Psoas muscle (tissue), 8 donors: Measurements from ENCODE around the gene GARIN1A. TPM values are rescaled to one million over a fixed set of nuclear protein-coding genes. Genes with fewer than 3 reads are reported as not detected.

ENCODE experiments used
- ATAC-seq, 4 donors: fragments of 200-7000 bp; cut with Tn5 transposase; one replicate each; pipeline ENCODE4 v1.9.1; 2020; ENCODE audit warnings: moderate library complexity in 3 of 4, mild to moderate bottlenecking in 2 of 4
- DNase-seq, 2 donors: peaks; one replicate each; pipeline ENCODE4 v3.0.0-alpha.2; 2020
- H3K27ac ChIP-seq: fragments of 200-600 bp; one replicate; pipeline ENCODE4 v1.8.0; 2022
- H3K27me3 ChIP-seq, 3 donors: fragments of 200-600 bp in 1 of 3; one replicate each; pipeline versions ENCODE4 v1.6.1 to v1.8.0; 2013 to 2022; ENCODE audit warnings: low read length in 2 of 3, mild to moderate bottlenecking in 2 of 3, moderate library complexity in 1 of 3; ENCODE audit not compliant: insufficient read depth in 3 of 3
- H3K36me3 ChIP-seq, 2 donors: fragments of 200-600 bp in 1 of 2; one replicate each; pipeline versions ENCODE4 v1.6.1 to v1.8.0; 2013 to 2022; ENCODE audit warnings: low read depth in 1 of 2, mild to moderate bottlenecking in 1 of 2, moderate library complexity in 1 of 2; ENCODE audit not compliant: insufficient read depth in 1 of 2
- H3K4me1 ChIP-seq: fragments of 200-600 bp; one replicate; pipeline ENCODE4 v1.8.0; 2022
- H3K4me3 ChIP-seq: fragments of 200-600 bp; one replicate; pipeline ENCODE4 v1.8.0; 2022; ENCODE audit warnings: mild to moderate bottlenecking
- H3K9me3 ChIP-seq: fragments of 200-600 bp; one replicate; pipeline ENCODE4 v1.8.0; 2022
- whole genome bisulfite sequencing, 3 donors: extraction: QIAGEN DNeasy Blood & Tissue Kit; methylation state at CpG; one replicate each; pipeline versions ENCODE4 v1.1.6 to v1.1.7; 2013; 5-methylcytosine and 5-hydroxymethylcytosine counted together
- intact Hi-C, 2 donors: fragments of 100-400 bp; cut with DNase I; formaldehyde crosslinking; loops; one replicate each; pipeline versions ENCODE4 v1.11.0 to v1.14.2; 2022
- polyA plus RNA-seq, 3 donors: library from polyadenylated mRNA; stranded (reverse); fragments of 200-250 nt; gene quantifications; one replicate each; pipeline ENCODE4 v1.2.3, GENCODE V29; 2013
- total RNA-seq, 4 donors: library from RNA; stranded (reverse); fragmentation: NEBNext Ultra II Directional in 2 of 4; extraction: Animal tissue kit (Norgen Biotek cat#: 25700) in 2 of 4; gene quantifications; one replicate each; pipeline versions ENCODE4 v1.2.1 to v1.2.4, GENCODE V29; 2021 to 2023
- TF ChIP-seq, protein P1 (sequence below): fragments of 200-600 bp; IDR thresholded peaks from one replicate; pipeline ENCODE4 v1.8.0; 2022; ENCODE audit warnings: antibody characterized with exemption
- donor health status: healthy with polysubstance abuse.
- donor health status: DM: no; HTN: no; CAD: no; lungs with moderate emphysema.
- donor health status: Bipolar disorder and iron deficiency.
- donor health status: healthy.
- donor health status: DM: yes; HTN: yes; CAD: no.
- donor health status: DM: no; HTN: no; CAD: no.
- donor health status: DM: no; HTN: no; CAD: no.
- donor health status: DM: yes; HTN: yes; CAD: no.

GARIN1A gene
- total and polyA plus RNA-seq, 7 donors: 0.27 to 3.3 (median 0.82) TPM

DNA sequence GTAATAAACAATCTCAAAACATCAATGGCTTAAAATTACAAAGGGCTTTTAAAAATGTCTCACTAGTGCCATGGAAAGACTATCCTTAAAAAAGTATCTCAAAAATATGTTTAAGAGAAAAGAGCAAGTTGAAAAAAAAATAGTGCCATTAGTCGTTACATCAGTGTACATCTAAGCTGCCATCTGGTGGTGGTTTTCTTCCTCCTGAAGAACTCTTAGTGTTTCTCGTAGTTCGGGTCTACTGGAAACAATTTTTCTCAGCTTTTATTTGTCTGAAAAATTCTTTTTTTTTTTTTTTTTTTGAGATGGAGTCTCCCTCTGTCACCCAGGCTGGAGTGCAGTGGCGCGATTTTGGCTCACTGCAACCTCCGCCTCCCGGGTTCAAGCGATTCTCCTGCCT lies 5.9 kb upstream of the GARIN1A start:
- WGBS, 3 donors: 75 to 84% (median 80%) methylated on average over 3 of the region's 8 CpGs
- H3K36me3 ChIP-seq: peaks cover 0 to 6% of the 10 kb centered on the region in 2 donors
- H3K27me3 ChIP-seq: no peaks in the 10 kb centered on the region
- DNase-seq (no peak), ATAC-seq (no peak)
- no peak overlapping the region for H3K27ac ChIP-seq
- intact Hi-C loops: no loop called here
- no peaks in the 10 kb centered on the region for H3K4me1 ChIP-seq
- TF ChIP-seq, protein P1, sequence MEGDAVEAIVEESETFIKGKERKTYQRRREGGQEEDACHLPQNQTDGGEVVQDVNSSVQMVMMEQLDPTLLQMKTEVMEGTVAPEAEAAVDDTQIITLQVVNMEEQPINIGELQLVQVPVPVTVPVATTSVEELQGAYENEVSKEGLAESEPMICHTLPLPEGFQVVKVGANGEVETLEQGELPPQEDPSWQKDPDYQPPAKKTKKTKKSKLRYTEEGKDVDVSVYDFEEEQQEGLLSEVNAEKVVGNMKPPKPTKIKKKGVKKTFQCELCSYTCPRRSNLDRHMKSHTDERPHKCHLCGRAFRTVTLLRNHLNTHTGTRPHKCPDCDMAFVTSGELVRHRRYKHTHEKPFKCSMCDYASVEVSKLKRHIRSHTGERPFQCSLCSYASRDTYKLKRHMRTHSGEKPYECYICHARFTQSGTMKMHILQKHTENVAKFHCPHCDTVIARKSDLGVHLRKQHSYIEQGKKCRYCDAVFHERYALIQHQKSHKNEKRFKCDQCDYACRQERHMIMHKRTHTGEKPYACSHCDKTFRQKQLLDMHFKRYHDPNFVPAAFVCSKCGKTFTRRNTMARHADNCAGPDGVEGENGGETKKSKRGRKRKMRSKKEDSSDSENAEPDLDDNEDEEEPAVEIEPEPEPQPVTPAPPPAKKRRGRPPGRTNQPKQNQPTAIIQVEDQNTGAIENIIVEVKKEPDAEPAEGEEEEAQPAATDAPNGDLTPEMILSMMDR: peak; percentile 14
- peaks cover 3% of the 10 kb centered on the region for H3K9me3 ChIP-seq
- H3K4me3 ChIP-seq: no peak overlapping the region

DNA sequence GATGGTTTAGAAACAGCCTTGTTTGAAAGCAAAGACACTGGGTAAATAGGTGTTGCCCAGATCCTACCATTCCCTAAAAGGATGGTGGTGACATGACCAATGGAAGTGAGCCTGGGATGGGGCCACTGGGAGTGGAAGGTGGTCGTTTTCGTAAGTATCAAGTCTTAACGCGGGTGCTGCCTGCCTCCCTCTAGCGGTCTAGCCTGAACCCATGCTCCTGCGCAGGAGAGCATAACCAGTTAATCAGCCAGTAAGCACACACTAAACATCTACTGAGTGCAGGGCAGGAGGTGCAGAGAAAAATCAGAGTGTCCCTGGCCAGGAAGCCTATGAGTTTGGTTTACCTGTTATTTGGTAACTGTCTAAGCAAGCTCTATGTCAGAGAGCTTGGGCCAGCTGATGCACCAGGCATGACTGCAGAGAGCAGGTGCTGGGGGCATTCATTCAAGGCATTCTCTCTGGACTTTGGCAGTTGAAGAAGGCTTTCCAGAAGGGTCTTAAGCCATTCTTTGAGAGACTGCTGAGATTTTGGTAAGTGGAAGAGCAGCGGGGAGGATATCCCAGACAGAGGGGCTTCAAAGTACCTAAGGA lies 930 bp downstream of the GARIN1A start:
- DNase-seq (no peak), ATAC-seq (peak; percentile 56 to 72 (median 67))
- no peak overlapping the region for H3K27ac ChIP-seq
- H3K36me3 ChIP-seq: peaks cover 0 to 6% of the 10 kb centered on the region in 2 donors
- H3K9me3 ChIP-seq: no peaks in the 10 kb centered on the region
- no peak overlapping the region for H3K4me3 ChIP-seq
- peaks cover 14% of the 10 kb centered on the region for H3K4me1 ChIP-seq
- TF ChIP-seq, protein P1: peak; percentile 28
- intact Hi-C loops: loop anchor here in 1 of 2 donors (5.0 kb wide), 1 partner anchor 209 kb away; no protein-coding TSS in a partner anchor
- H3K27me3 ChIP-seq: no peaks in the 10 kb centered on the region
- WGBS, 3 donors: 10 to 16% (median 13%) methylated on average over 7 of the region's 7 CpGs

DNA sequence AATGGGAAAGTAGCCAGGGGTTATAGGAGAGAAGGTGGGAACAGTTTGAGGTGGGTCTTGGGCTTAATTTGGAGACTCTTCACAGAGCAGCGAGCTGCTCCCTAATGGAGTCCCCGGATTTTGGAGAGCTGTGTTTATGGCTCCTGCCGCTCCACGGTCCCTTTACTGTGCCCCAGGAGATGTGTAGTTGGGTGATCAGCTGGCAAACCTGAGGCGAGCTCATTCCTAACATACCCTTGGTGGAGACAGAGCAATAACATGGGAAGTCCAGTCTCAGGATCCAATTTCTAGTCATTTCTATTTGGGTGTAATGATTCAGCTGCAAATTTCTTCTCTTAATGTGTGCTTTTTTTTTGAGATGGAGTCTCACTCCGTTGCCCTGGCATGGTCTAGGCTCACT lies 1.5 kb downstream of the GARIN1A start:
- Histone ChIP-seq H3K4me3 (no peak overlapping the region), H3K4me1 (peaks cover 14% of the 10 kb centered on the region), H3K9me3 (no peaks in the 10 kb centered on the region), H3K36me3 (peaks cover 0 to 6% of the 10 kb centered on the region in 2 donors), H3K27me3 (no peaks in the 10 kb centered on the region), H3K27ac (no peak overlapping the region)
- 61 to 67% (median 64%) methylated on average over 6 of the region's 6 CpGs for WGBS, 3 donors
- TF ChIP-seq, protein P1: no peak
- intact Hi-C loops: loop anchor here in 1 of 2 donors (5.0 kb wide), 1 partner anchor 209 kb away; no protein-coding TSS in a partner anchor
- peak; percentile 74 to 84 (median 79) for ATAC-seq
- DNase-seq: no peak

GRCh38 chr7:128676665-128677064 lies 4.6 kb downstream of the GARIN1A start:
- no peaks in the 10 kb centered on the region for H3K27me3 ChIP-seq
- peaks cover 14% of the 10 kb centered on the region for H3K4me1 ChIP-seq
- intact Hi-C loops: no loop called here
- H3K36me3 ChIP-seq: peaks cover 0 to 12% of the 10 kb centered on the region in 2 donors
- no peak for DNase-seq
- no peaks in the 10 kb centered on the region for H3K9me3 ChIP-seq
- TF ChIP-seq, protein P1: no peak
- ATAC-seq: no peak
- H3K4me3 ChIP-seq: no peak overlapping the region
- WGBS, 3 donors: 73 to 75% (median 75%) methylated on average over 4 of the region's 4 CpGs
- no peak overlapping the region for H3K27ac ChIP-seq

DNA sequence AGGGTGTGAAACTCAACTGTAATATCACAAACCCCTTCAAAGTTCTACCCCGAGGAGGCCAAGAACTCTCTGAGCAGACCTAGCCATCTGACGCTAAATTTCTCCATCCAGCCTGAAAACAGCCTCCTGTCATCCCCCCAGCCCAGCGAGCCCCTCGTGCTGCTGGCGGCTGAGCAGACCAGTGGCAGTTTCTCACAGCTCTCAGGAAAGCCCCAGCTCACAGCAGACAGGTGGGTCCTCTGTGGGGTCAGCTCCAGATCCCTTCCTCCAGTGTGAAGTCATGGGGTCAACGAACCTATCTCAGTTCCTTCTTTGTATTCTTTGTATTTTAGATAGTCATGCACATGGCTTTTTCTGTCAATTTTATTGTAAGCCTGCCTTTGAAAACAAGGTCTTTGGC lies 7.8 kb downstream of the GARIN1A start:
- intact Hi-C loops: no loop called here
- Histone ChIP-seq H3K27me3 (no peaks in the 10 kb centered on the region), H3K4me1 (no peaks in the 10 kb centered on the region), H3K36me3 (peaks cover 0 to 26% of the 10 kb centered on the region in 2 donors), H3K4me3 (no peak overlapping the region), H3K9me3 (no peaks in the 10 kb centered on the region), H3K27ac (no peak overlapping the region)
- TF ChIP-seq, protein P1: no peak
- DNase-seq (no peak), ATAC-seq (no peak)
- WGBS, 3 donors: 81 to 89% (median 87%) methylated on average over 6 of the region's 6 CpGs
